Measurements from ENCODE around the gene CD40.
"Not testable (repeated sequence)": the region's sequence is repeated elsewhere in the genome, so short reads cannot be mapped to it uniquely, and the experiment has no call there.

Gene CD40

GRCh38 chr20:46117704-46118467 is at the start of gene CD40:
TSS of gene CD40 (plus strand) at chr20:46118314. CDS start at chr20:46118344, 30 bp downstream.
- DNase-seq = peak; percentile 72 to 93

- no peak for DNase-seq
These were observed 47.8 kb upstream of the CD40 start for GRCh38 chr20:46070215-46070900.

- DNase-seq = no peak
These were observed 46.5 kb upstream of the CD40 start for GRCh38 chr20:46071573-46071972.

- DNase-seq = no peak
These were observed 45.1 kb upstream of the CD40 start for GRCh38 chr20:46073024-46073423.

- DNase-seq = no peak
These were observed 44.7 kb upstream of the CD40 start for GRCh38 chr20:46073443-46073842.

- DNase-seq = no peak
These were observed 44.1 kb upstream of the CD40 start for GRCh38 chr20:46074006-46074405.

GRCh38 chr20:46076806-46077205 is 41.3 kb upstream of the CD40 start:
- DNase-seq = no peak

GRCh38 chr20:46077642-46078305 is 40.3 kb upstream of the CD40 start:
- no peak for DNase-seq

- no peak for DNase-seq
These were observed 39.2 kb upstream of the CD40 start for GRCh38 chr20:46078954-46079353.

GRCh38 chr20:46081074-46081473 is 37.0 kb upstream of the CD40 start:
- DNase-seq = no peak

- DNase-seq = no peak
These were observed 35.0 kb upstream of the CD40 start for GRCh38 chr20:46083101-46083500.

- DNase-seq = no peak
These were observed 34.5 kb upstream of the CD40 start for GRCh38 chr20:46083531-46084061.

- no peak for DNase-seq
These were observed 33.3 kb upstream of the CD40 start for GRCh38 chr20:46084805-46085178.

- DNase-seq = no peak
These were observed 32.8 kb upstream of the CD40 start for GRCh38 chr20:46085179-46085851.

- DNase-seq = no peak
These were observed 31.0 kb upstream of the CD40 start for GRCh38 chr20:46087161-46087560.

GRCh38 chr20:46088409-46089166 is 29.5 kb upstream of the CD40 start:
- DNase-seq = peak in 1 of 2 experiments; percentile 23

- peak; percentile 13 to 77 for DNase-seq
These were observed 29.0 kb upstream of the CD40 start for GRCh38 chr20:46089167-46089416.

- DNase-seq = peak; percentile 95 to 99
These were observed 28.4 kb upstream of the CD40 start, which contains the start of gene NCOA5 for GRCh38 chr20:46089417-46090388. TSS of gene NCOA5 (minus strand) at chr20:46089962. CDS start at chr20:46079424, 10,538 bp downstream.

GRCh38 chr20:46091622-46092535 is 26.2 kb upstream of the CD40 start:
- DNase-seq = not testable (repeated sequence)

- DNase-seq = no peak
These were observed 24.6 kb upstream of the CD40 start for GRCh38 chr20:46093531-46093930.
